A673 (cell line): ENCODE results near the gene SLC12A2. TPM values are rescaled to one million over a fixed set of nuclear protein-coding genes. Genes with fewer than 3 reads are reported as not detected.

Experiments used
- BruUV-seq: library from RNA; stranded (reverse); fragments of 400-500 nt; replicated peaks from 2 replicates; lab custom pipeline; 2021; lab: Mats Ljungman, UMichigan
- CTCF ChIA-PET: fragments of 300-600 bp; sonication (Branson Sonifier 250); formaldehyde crosslinking; loops from one replicate; lab custom pipeline; 2022; ENCODE audit warnings: antibody characterized with exemption; lab: Charles Lee
- POLR2A ChIA-PET: fragments of 300-600 bp; sonication (Branson Sonifier 250); formaldehyde crosslinking; loops from one replicate; lab custom pipeline; 2022; ENCODE audit warnings: antibody characterized with exemption; ENCODE audit not compliant: low non-redundant PET; lab: Charles Lee
- DNase-seq: peaks from one replicate; pipeline ENCODE4 v3.0.0-alpha.2; 2015; ENCODE audit warnings: low spot score
- H3K27ac ChIP-seq: fragments of 200-600 bp; sonication (generic); 2 replicates; pipeline ENCODE4 v1.5.1; 2016; ENCODE audit warnings: mixed run types, low read depth, mild to moderate bottlenecking, mixed read lengths, antibody characterized with exemption, low read length; ENCODE audit not compliant: poor library complexity, severe bottlenecking
- H3K27me3 ChIP-seq: fragments of 200-600 bp; sonication (generic); replicated peaks from 2 replicates; pipeline ENCODE4 v1.6.1; 2017; ENCODE audit warnings: mixed run types, low read depth, mild to moderate bottlenecking, mixed read lengths, antibody characterized with exemption, low read length; ENCODE audit not compliant: insufficient read depth, poor library complexity
- H3K36me3 ChIP-seq: fragments of 200-600 bp; sonication (generic); 2 replicates; pipeline ENCODE4 v1.6.1; 2016; ENCODE audit warnings: mixed run types, mild to moderate bottlenecking, mixed read lengths, antibody characterized with exemption, low read length; ENCODE audit not compliant: insufficient read depth, poor library complexity, severe bottlenecking
- H3K4me1 ChIP-seq: fragments of 200-600 bp; sonication (generic); 2 replicates; pipeline ENCODE4 v1.6.1; 2017; ENCODE audit warnings: mixed run types, mild to moderate bottlenecking, mixed read lengths, antibody characterized with exemption, low read length; ENCODE audit not compliant: insufficient read depth, poor library complexity, severe bottlenecking
- H3K4me3 ChIP-seq: fragments of 200-600 bp; sonication (generic); 2 replicates; pipeline ENCODE4 v1.5.1; 2016; ENCODE audit warnings: low read depth, mixed run types, mild to moderate bottlenecking, mixed read lengths, low read length; ENCODE audit not compliant: poor library complexity, severe bottlenecking
- H3K9me3 ChIP-seq: fragments of 200-600 bp; sonication (generic); 2 replicates; pipeline ENCODE4 v1.6.1; 2016; ENCODE audit warnings: mixed run types, low read depth, mild to moderate bottlenecking, mixed read lengths, antibody characterized with exemption, low read length; ENCODE audit not compliant: poor library complexity, severe bottlenecking
- CTCF ChIP-seq: fragments of 300-800, 200-600 bp; sonication (generic); conservative IDR thresholded peaks from 2 replicates; pipeline ENCODE4 v1.5.1; 2017; ENCODE audit warnings: low read depth, mild to moderate bottlenecking, antibody characterized with exemption, low read length, moderate library complexity, mixed read lengths
- EZH2 ChIP-seq: fragments of 200-600 bp; sonication (generic); IDR thresholded peaks from 2 replicates; pipeline ENCODE4 v1.6.1; 2017; ENCODE audit warnings: borderline replicate concordance, low read depth, mild to moderate bottlenecking, mixed read lengths, antibody characterized with exemption, low read length; ENCODE audit not compliant: poor library complexity, severe bottlenecking
- intact Hi-C: fragments of 100-400 bp; cut with micrococcal nuclease; formaldehyde crosslinking; loops from one replicate; pipeline ENCODE4 v1.10.0; 2022; ENCODE audit not compliant: unreplicated experiment
- total RNA-seq: library from RNA; stranded (reverse); gene quantifications from 2 replicates; pipeline ENCODE4 v1.2.3, GENCODE V29; 2021

The SLC12A2 gene
- total RNA-seq, 1 experiment from 2014 or later = 10.4 TPM

GRCh38 chr5:128038643-128039042 lies 44.9 kb upstream of the SLC12A2 start:
- no peaks in the 10 kb centered on the region for H3K36me3 ChIP-seq
- no TSS peak for BruUV-seq
- DNase-seq = peak; percentile 1
- no peak overlapping the region for H3K27ac ChIP-seq
- no peaks in the 10 kb centered on the region for H3K9me3 ChIP-seq
- ChIA-PET POLR2A (no interaction called here), CTCF (no interaction called here)
- H3K27me3 ChIP-seq = no peaks in the 10 kb centered on the region
- no peaks in the 10 kb centered on the region for H3K4me1 ChIP-seq
- H3K4me3 ChIP-seq = no peak overlapping the region
- intact Hi-C loops = no loop called here
- TF ChIP-seq EZH2 (no peak), CTCF (no peak)

- POLR2A ChIA-PET = no interaction called here
- H3K27ac ChIP-seq = no peak overlapping the region
- intact Hi-C loops = no loop called here
- H3K36me3 ChIP-seq = no peaks in the 10 kb centered on the region
- DNase-seq = no peak
- BruUV-seq = no TSS peak
- CTCF ChIA-PET = no interaction called here
- no peaks in the 10 kb centered on the region for H3K9me3 ChIP-seq
- no peaks in the 10 kb centered on the region for H3K4me1 ChIP-seq
- TF ChIP-seq EZH2 (no peak), CTCF (no peak)
- no peaks in the 10 kb centered on the region for H3K27me3 ChIP-seq
- no peak overlapping the region for H3K4me3 ChIP-seq
Measured at GRCh38 chr5:128040927-128041326, 42.6 kb upstream of the SLC12A2 start.

GRCh38 chr5:128052780-128053179 lies 30.8 kb upstream of the SLC12A2 start:
- TF ChIP-seq EZH2 = no peak
- no peak for TF ChIP-seq CTCF
- Histone ChIP-seq H3K27me3 (no peaks in the 10 kb centered on the region), H3K4me3 (no peak overlapping the region), H3K36me3 (no peaks in the 10 kb centered on the region), H3K4me1 (no peaks in the 10 kb centered on the region), H3K27ac (no peak overlapping the region), H3K9me3 (no peaks in the 10 kb centered on the region)
- POLR2A ChIA-PET = no interaction called here
- intact Hi-C loops = no loop called here
- no peak for DNase-seq
- no TSS peak for BruUV-seq
- CTCF ChIA-PET = no interaction called here
